BJ (cell line): ENCODE results near the gene NUDT15. TPM values are rescaled to one million over a fixed set of nuclear protein-coding genes. Genes with fewer than 3 reads are reported as not detected.

Experiments
- CTCF ChIA-PET: fragments of 350-600 bp; formaldehyde crosslinking; extraction: SDS; loops from one replicate; lab custom pipeline; 2021; ENCODE audit warnings: antibody characterized with exemption, inconsistent platforms; lab: Yijun Ruan, JAX
- POLR2A ChIA-PET: fragments of 300-600 bp; sonication (Branson Sonifier 250); formaldehyde crosslinking; extraction: SDS; loops from one replicate; lab custom pipeline; 2021; ENCODE audit warnings: antibody characterized with exemption; lab: Charles Lee
- DNase-seq: peaks from one replicate; pipeline ENCODE4 v3.0.0-alpha.2; 2011; ENCODE audit warnings: low read depth
- H3K27me3 ChIP-seq: 2 replicates; pipeline ENCODE4 v1.6.0; 2011; ENCODE audit warnings: low read length; ENCODE audit not compliant: control insufficient read depth, insufficient read depth
- H3K36me3 ChIP-seq: 2 replicates; pipeline ENCODE4 v1.5.1; 2011; ENCODE audit warnings: low read length; ENCODE audit not compliant: control insufficient read depth, insufficient read depth
- H3K4me3 ChIP-seq: 2 replicates; pipeline ENCODE4 v1.5.1; 2011; ENCODE audit warnings: low read depth, mild to moderate bottlenecking, control low read depth, low read length
- polyA minus RNA-seq: library from RNA; depleted of rRNA, polyadenylated mRNA; stranded (reverse); fragments of >200 nt; gene quantifications from 2 replicates; pipeline ENCODE4 v1.2.3, GENCODE V29; 2011; rRNA and poly(A)+ RNA removed
- polyA plus RNA-seq: library from polyadenylated mRNA; depleted of rRNA; stranded (reverse); fragments of >200 nt; gene quantifications from 2 replicates; pipeline ENCODE4 v1.2.3, GENCODE V29; 2011; rRNA removed
- TF ChIP-seq, protein P1 (sequence below): IDR thresholded peaks from 2 replicates; pipeline ENCODE4 v1.5.1; 2011; ENCODE audit warnings: low read depth, mild to moderate bottlenecking, control low read depth, inconsistent platforms, low read length, moderate library complexity; ENCODE audit not compliant: insufficient read depth

The NUDT15 gene
- 8.2 and 13.5 TPM in 2 replicates for polyA plus RNA-seq
- polyA minus RNA-seq: 1.7 and 2.6 TPM in 2 replicates

DNA sequence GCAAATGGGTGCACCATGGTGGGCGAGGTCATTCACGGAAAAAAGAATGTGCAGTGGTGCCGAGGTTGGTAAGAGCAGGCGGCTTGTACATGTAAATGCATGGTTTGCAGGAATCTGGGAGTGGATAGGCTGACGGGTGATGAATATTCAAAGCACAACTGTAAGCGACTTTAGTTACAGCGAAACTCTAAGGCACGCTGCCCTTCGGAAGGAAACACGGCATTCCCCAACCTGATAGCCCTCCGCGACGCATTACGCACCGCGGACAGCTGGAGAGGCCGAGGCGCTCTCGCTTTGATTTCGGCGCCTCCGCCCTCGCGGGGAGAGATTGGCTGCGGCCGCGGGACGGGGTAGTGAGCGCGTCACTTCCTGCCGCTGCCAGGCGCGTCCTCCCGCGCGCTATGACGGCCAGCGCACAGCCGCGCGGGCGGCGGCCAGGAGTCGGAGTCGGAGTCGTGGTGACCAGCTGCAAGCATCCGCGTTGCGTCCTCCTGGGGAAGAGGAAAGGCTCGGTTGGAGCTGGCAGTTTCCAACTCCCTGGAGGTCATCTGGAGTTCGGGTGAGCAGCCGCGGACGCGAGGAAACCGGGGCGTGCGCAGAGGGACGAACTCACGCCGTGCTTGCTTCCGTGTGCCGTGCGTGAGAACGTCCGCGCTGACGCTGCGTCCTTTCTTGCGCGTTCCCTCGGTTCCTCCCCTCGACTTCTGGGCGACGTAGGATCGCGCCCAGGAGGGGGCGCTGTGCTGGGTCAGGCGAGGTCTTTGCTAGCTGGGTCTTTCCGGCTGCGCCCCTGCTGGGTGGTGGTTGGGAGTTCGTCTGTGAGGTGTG is at the start of gene NUDT15:
Gene NUDT15 (plus strand): TSS at position 381 of the 828 bp plus-strand sequence. CDS start 21 bp downstream, at position 402.
- no peaks in the 10 kb centered on the region for H3K27me3 ChIP-seq
- CTCF ChIA-PET: interaction anchor here (0.6 to 3.1 kb wide), 27 partner anchors 10 to 1237 kb away, joined by 3 to 38 read pairs (median 4); partner anchors contain the start of genes MED4 and SUCLA2
- TF ChIP-seq, protein P1, sequence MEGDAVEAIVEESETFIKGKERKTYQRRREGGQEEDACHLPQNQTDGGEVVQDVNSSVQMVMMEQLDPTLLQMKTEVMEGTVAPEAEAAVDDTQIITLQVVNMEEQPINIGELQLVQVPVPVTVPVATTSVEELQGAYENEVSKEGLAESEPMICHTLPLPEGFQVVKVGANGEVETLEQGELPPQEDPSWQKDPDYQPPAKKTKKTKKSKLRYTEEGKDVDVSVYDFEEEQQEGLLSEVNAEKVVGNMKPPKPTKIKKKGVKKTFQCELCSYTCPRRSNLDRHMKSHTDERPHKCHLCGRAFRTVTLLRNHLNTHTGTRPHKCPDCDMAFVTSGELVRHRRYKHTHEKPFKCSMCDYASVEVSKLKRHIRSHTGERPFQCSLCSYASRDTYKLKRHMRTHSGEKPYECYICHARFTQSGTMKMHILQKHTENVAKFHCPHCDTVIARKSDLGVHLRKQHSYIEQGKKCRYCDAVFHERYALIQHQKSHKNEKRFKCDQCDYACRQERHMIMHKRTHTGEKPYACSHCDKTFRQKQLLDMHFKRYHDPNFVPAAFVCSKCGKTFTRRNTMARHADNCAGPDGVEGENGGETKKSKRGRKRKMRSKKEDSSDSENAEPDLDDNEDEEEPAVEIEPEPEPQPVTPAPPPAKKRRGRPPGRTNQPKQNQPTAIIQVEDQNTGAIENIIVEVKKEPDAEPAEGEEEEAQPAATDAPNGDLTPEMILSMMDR: peak; percentile 99
- peak; percentile 61 for DNase-seq
- POLR2A ChIA-PET: no interaction called here
- H3K4me3 ChIP-seq: peak within 1 kb of the TSS; percentile 77
- peaks cover 1% of the 10 kb centered on the region; the same call in 1 of the 2 replicates for H3K36me3 ChIP-seq

GRCh38 chr13:47990427-47990826 is 47.1 kb upstream of the NUDT15 start:
- ChIA-PET POLR2A (no interaction called here), CTCF (no interaction called here)
- DNase-seq: no peak
- Histone ChIP-seq H3K36me3 (peaks cover 3% of the 10 kb centered on the region), H3K4me3 (no peak overlapping the region), H3K27me3 (no peaks in the 10 kb centered on the region)
- TF ChIP-seq, protein P1: no peak

GRCh38 chr13:47990920-47991466 is 46.5 kb upstream of the NUDT15 start:
- Histone ChIP-seq H3K36me3 (peaks cover 3% of the 10 kb centered on the region), H3K4me3 (no peak overlapping the region), H3K27me3 (no peaks in the 10 kb centered on the region)
- DNase-seq: no peak
- POLR2A ChIA-PET: no interaction called here
- TF ChIP-seq, protein P1: no peak
- CTCF ChIA-PET: no interaction called here

DNA sequence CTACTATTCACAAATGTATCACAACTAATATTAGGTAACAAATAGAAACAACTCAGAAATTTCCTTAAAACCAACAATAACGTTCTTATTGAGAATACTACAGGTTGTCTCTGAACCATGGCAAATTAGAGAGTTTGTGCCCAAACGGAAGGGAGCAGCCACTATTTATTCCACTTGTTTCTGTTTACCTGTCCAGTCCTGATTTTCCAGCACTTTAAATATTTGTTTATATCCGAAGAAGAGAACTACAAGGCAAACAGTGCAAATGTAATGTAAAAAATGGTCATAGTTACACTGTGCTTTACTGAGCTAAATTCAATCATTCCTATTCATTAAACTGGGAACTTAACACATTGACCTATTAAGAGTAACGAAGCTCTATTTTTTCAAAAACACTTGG is 45.7 kb upstream of the NUDT15 start:
- POLR2A ChIA-PET: no interaction called here
- TF ChIP-seq, protein P1: no peak

DNA sequence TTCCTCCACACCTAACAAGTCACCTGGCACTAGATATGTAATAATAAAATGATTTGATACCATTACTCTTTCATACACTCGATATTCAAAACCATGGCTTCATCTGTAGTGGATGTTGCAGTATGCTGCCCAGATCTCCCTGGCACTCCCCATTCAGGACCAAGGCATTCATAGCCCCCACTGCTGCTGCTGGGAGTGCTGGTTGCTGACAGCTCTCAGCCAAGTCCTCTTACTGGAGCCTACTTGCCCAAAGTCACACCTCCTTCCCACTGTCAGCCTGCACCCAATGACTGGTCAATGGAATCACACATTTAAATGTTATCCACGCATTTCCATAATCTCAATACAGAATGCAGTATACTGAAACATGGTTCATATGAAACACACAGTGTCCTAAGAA is 40.1 kb upstream of the NUDT15 start:
- CTCF ChIA-PET: interaction anchor here (1.1 kb wide), 2 partner anchors 9 to 20 kb away, joined by 3 read pairs; no protein-coding TSS in a partner anchor
- POLR2A ChIA-PET: no interaction called here
- no peak for DNase-seq
- TF ChIP-seq, protein P1: no peak
- H3K36me3 ChIP-seq: no peaks in the 10 kb centered on the region; the same call in 1 of the 2 replicates
- H3K27me3 ChIP-seq: no peaks in the 10 kb centered on the region
- no peak overlapping the region for H3K4me3 ChIP-seq

More for the DNA sequence above, 45.7 kb upstream of the NUDT15 start:
- no peaks in the 10 kb centered on the region for H3K27me3 ChIP-seq
- CTCF ChIA-PET: no interaction called here
- no peak for DNase-seq
- H3K36me3 ChIP-seq: peaks cover 3% of the 10 kb centered on the region
- H3K4me3 ChIP-seq: no peak overlapping the region
